ENCODE results near the gene TMEM208.
A peak's percentile ranks its signal among the peaks of the same experiment; 100 is the strongest.

The TMEM208 gene

GRCh38 chr16:67277294-67277998 is 50.5 kb downstream of the TMEM208 start:
- DNase-seq (ENCODE audit: low read depth in 2 of 2), result peak in 1 of 2 experiments; percentile 41

- DNase-seq (ENCODE audit: low read depth in 2 of 2), result no peak
Measured at GRCh38 chr16:67277999-67278772, 51.3 kb downstream of the TMEM208 start.
